Sciatic nerve (tissue), 2 donors: Measurements from ENCODE around the gene AMER3. TPM values are rescaled to one million over a fixed set of nuclear protein-coding genes. Genes with fewer than 3 reads are reported as not detected.
"Not testable (repeated sequence)": the region's sequence is repeated elsewhere in the genome, so short reads cannot be mapped to it uniquely, and the experiment has no call there.

Experiments used
- ATAC-seq: fragments of 200-7000 bp; cut with Tn5 transposase; one replicate; pipeline ENCODE4 v1.9.1; 2020; ENCODE audit warnings: mild to moderate bottlenecking, moderate library complexity
- DNase-seq: peaks from one replicate; pipeline ENCODE4 v3.0.0-alpha.2; 2020; ENCODE audit warnings: low spot score
- intact Hi-C: fragments of 100-400 bp; cut with DNase I; formaldehyde crosslinking; loops from one replicate; pipeline ENCODE4 v1.14.2; 2022
- total RNA-seq: library from RNA; stranded (reverse); fragmentation: NEBNext Ultra II Directional; extraction: Animal tissue kit (Norgen Biotek cat#: 25700); gene quantifications from one replicate; pipeline ENCODE4 v1.2.1, GENCODE V29; 2021
- donor health status: DM: no; HTN: no; CAD: no.
- donor health status: DM: no; HTN: no; CAD: no.

Gene AMER3, protein sequence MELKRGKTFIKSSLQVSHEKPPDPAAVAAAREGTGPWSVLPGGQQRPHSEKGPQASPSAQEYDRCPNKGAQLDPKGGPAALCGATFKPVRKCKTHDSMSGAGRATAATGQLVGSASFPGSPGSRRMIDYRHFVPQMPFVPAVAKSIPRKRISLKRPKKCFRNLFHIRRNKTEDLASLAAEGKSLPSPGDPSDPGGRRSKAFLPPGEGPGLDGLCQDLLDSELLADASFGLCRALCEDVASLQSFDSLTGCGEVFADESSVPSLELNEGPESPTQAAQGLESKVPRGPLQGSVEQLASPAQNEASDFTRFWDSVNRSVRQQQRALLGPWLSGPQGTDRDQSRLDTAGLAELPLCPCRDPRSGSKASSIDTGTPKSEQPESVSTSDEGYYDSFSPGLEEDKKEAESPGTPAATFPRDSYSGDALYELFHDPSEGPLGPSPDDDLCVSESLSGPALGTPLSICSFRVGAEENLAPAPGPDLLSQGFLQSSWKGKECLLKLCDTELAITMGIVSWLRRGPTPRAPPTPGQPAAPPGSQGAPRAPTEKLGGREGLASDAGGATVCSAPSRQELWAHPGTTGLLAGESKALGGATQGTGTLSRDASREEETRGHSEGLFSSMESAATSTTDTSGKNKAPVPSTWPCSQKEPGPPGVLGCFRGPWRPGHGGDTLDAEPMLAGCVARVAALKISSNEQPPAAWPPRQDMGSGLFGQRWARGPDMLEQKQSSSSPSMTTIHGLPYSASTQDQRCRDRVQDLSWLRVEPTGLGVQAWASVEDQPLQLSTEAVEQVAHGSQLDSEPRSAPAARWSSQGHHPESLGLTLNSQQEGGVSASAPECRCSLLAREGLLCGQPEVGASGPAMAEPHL
- total RNA-seq, result not detected

DNA sequence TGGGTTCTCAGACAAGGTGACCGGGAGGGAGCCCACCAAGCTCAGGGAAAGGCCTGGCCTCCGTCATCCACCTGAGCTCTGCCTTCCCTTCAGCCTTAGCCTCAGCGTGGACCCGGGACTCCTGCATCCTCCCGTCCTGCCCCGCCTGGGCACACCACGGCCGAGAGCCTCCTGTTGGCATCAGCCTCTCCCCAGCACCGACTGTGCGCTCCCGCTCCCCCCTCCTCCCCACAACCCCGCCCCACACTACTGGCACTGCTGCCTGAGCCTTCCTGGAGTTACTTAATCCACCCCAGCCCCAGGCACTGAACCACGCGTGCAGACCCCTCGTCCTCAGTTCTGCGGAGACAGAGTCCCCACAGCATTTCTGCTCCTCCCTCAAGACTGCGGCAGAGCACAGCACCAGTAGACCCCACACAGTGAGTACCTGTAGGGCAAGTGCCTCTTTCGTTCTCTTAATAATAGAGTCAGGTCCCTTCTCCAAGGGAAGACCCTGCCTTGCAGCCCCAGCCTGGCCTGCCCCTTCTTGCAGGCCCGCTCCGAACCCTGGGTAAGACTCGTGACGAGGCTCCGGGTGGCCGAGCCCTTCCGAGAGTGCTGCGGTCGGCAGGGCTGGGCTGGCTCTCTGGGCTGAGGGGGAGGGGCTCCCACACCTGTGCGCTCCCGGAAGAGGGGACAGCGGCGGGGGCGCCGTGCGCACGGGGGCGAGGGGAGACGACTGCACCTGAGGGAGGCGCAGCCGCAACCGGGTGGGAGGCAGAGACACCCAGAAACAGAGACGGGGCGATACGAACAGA, at the start of gene AMER3:
AMER3 (plus strand) TSS at position 285 of the 797 bp plus-strand sequence. CDS start 6,533 bp downstream, outside the sequence.
- ATAC-seq (no peak), DNase-seq (no peak)
- intact Hi-C loops, result no loop called here

DNA sequence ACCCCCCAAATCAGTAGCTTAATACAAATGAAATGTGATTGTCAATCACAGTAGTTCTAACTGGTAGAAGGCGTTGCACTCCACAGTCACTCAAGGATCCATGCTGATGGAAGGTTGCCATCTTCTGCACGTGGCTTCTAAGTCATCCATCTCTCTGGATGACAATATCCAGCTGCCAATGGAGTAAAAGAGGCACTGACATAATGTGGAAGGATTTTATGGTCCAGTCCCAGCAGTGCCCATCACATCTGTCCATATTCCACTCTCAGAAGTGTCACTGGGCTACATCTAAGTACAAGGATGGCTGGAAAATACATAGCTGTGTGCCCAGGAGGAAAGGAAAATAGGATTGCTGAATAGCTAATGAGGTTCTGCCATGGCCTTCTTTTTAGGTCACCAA, 40.5 kb upstream of the AMER3 start:
- intact Hi-C loops, ATAC-seq, DNase-seq: not testable (repeated sequence)

DNA sequence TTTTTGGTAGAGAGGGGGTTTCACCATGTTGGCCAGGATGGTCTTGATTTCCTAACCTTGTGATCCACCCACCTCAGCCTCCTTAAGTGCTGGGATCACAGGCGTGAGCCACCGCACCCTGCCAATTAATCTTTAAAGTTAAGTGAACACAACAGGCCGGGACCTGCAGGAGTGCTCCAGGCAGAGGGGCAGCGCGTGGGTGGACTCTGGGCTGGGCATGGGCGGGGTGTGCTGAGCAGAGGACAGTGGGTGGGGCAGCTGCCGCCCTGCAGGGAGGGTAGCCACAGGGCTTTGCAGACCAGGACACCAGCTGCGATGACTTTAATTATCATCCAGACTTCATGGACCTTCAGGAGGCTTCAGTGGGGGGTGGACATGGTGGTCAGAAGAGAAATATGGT, 35.3 kb upstream of the AMER3 start:
- intact Hi-C loops, result no loop called here
- no peak for ATAC-seq
- DNase-seq, result no peak

DNA sequence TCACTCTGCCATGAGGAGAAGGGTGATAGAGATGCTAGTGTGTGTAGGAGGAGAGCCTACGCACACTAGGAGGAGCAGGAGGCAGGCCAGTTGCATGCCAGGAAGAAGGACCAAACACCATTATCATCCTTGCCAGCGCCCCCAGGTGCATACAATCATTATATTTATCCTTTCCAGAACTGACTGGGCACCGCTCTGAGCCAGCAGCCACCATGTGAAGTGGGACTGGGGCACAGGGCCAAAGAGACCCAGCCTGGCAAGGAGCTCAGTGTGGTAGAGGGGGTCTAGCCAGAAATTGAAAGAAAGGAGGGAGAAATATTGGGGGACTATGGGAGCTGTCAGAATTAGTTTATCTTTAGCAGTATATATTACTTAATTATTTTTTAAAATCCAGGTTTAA, 34.8 kb upstream of the AMER3 start:
- DNase-seq (no peak), ATAC-seq (no peak)
- intact Hi-C loops, result no loop called here

DNA sequence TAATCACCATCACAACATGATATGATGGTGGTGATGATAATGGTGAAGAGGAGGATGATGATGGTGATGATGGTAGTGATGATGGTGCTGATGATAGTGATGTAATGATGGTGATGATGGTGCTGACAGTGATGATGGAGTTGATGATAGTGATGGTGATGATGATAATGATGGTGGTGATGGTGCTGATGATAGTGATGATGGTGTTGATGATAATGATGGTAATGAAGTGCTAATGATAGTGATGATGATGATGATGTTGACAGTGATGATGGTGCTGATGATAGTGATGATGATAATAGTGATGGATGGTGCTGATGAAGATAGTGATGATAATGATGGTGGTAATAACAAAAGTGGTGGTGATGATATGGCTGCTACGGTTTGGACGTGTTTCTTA, 30.9 kb upstream of the AMER3 start:
- intact Hi-C loops, result no loop called here

DNA sequence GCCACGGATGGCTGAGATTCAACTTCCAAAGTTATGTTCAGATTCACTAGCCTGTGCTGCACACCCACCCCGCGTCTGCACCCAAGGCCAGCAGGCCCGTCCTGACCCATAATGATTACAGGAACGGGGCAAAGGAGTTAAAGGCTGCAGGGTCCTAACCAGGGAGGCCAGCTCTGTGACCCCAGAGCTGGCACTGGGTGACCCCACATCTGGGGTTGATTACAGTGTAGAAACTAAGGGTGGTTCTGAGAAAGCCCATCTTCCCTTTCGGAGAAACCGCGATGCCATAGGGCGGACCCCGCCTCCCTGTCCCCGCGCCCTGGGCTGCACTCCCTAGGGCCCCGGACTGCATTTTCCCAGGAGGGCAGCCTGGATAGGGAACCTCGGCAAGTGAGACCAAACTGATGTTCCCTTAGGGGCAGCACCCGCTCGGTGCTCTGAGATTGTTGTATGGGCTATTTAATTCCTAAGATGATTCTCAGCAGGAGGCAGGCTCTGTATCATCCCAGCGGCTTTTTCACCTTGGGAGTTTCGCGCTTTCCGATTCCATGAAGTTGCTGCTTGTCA, 28.6 kb upstream of the AMER3 start:
- ATAC-seq, result no peak
- no peak for DNase-seq
- intact Hi-C loops, result no loop called here

More for the DNA sequence above, 30.9 kb upstream of the AMER3 start:
- DNase-seq (no peak), ATAC-seq (no peak)

DNA sequence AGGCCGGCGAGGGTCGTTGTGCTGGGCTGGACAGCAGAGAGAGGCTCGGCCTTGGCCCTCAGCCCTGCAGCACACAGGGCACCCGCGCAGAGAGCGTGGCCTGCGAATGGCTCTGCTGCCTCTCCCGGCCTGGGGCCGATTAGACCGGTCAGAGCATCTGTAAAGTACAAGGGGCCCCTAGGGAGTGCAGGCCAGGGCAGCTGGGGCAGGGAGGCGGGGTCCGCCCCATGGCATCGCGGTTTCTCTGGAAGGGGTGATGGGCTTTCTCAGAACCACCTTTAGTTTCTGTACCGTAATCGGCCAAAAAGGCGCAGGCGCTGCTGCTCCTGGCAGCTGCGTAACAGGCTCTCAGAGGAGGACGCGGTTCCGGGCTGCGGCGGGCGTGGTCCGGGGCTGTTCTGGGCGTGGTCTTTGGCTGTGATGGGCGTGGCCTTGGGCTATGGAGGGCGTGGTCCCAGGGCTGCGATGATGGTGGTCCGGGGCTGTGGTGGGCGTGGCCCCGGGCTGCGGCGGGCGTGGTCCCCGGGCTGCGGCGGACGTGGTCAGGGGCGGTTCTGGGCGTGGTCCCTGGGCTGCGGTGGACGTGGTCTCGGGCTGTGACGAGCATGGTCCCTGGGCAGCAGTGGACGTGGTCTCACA, 27.9 kb upstream of the AMER3 start:
- intact Hi-C loops, result no loop called here
- DNase-seq (peak; percentile 89), ATAC-seq (peak; percentile 97)

DNA sequence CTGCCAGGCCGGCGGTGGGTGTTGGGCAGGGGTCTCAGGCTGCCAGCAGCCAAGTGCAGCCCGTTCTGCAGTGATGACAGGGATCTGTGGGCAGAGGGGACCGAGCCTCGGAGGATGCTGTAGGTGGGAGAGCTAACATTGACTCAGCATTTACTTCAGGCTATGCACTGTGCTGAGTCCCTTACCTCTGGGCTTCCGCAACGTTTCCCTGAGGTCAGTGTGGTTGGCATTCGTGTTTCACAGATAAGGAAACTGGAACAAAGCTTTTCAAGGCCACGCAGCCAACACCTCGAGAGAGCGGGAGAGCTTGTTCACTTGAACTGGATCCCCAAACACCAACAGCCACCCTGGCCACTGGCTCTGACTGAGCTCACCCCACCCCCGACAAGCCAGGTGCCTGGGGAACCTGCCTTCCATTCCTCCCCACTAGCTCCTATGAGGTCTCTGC, 27.3 kb upstream of the AMER3 start:
- DNase-seq (no peak), ATAC-seq (peak; percentile 33)
- intact Hi-C loops, result no loop called here

DNA sequence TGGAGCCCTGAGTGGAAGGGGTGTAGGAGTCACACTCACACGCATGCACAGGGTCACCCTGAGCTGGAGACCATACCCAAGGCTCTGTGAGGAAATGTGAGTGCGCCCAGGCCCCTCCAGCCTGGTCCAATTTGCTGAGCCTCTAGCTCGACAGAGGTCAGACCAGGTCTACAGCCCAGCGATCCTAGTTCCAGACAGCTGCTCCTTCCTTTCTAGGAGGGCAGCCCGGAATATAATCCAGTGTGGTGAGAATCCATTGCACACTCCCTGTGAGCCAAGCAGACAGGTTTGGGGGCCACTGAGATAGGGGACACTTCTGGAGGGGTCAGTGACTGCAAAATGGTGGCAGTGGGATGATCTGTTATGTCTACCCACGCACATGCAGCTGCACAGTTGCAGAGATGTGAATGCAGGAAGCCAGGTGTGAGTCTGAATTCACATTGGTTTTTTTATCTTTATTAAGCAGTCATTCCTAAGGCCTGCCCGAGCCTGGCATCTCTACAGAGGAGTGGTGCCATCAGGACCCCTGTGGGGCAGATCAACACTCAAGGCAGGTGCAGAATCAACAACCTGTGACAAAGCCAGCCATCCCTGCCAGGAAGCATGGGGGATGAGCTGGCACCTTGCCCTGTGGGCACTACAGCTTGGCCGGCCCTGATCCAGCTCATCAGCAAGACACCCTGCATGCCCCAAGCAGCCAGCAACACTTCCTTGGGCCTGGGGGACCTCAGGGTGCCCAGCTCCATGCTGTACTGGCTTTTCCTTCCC, 26.6 kb upstream of the AMER3 start, which contains the start of gene GPR148:
GPR148 (plus strand) TSS at position 522 of the 768 bp plus-strand sequence; CDS start at position 604, 82 bp downstream.
- intact Hi-C loops, result no loop called here
- ATAC-seq, result no peak
- no peak for DNase-seq

DNA sequence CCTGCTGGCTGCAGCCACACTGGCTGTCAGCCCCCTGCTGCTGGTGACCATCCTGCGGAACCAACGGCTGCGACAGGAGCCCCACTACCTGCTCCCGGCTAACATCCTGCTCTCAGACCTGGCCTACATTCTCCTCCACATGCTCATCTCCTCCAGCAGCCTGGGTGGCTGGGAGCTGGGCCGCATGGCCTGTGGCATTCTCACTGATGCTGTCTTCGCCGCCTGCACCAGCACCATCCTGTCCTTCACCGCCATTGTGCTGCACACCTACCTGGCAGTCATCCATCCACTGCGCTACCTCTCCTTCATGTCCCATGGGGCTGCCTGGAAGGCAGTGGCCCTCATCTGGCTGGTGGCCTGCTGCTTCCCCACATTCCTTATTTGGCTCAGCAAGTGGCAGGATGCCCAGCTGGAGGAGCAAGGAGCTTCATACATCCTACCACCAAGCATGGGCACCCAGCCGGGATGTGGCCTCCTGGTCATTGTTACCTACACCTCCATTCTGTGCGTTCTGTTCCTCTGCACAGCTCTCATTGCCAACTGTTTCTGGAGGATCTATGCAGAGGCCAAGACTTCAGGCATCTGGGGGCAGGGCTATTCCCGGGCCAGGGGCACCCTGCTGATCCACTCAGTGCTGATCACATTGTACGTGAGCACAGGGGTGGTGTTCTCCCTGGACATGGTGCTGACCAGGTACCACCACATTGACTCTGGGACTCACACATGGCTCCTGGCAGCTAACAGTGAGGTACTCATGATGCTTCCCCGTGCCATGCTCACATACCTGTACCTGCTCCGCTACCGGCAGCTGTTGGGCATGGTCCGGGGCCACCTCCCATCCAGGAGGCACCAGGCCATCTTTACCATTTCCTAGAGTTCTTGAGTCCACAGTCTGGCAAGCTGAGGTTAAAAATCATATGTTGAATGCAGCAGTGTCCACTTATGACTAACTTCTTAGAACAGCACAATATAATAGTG, 25.7 kb upstream of the AMER3 start:
- intact Hi-C loops, result no loop called here
- ATAC-seq, result no peak
- DNase-seq, result no peak

DNA sequence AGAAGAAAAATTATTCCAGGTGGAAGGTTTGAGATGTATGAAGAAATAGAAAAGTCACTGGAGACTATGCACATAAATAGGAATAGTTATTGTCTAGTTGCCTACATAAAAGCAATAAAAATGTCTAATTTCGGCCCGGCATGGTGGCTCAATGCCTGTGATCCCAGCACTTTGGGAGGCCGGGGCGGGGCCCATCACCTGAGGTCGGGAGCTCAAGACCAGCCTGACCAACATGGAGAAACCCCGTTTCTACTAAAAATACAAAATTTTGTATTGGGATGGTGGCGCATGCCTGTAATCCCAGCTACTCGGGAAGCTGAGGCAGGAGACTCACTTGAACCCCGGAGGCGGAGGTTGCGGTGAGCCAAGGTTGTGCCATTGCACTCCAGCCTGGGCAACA, 23.1 kb upstream of the AMER3 start:
- DNase-seq, ATAC-seq, intact Hi-C loops: not testable (repeated sequence)

DNA sequence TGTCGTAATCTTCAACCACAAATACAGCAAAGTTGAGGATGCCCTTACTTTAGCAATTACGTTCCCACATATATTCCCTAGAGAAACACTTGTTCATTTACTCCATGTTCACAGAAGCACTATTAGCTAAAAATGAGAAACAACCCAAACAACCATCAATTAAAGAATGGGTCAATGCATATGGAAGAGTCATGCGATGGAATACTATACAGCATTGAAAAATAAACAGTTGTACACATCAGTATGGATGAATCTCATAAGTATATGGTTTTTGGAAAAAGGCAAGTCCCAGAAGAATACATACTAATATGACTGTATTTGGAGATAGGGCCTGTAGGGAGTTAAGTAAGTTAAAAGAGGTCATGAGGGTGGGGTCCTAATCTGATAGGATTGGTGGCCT, 20.1 kb upstream of the AMER3 start:
- no peak for ATAC-seq
- intact Hi-C loops, result no loop called here
- no peak for DNase-seq

DNA sequence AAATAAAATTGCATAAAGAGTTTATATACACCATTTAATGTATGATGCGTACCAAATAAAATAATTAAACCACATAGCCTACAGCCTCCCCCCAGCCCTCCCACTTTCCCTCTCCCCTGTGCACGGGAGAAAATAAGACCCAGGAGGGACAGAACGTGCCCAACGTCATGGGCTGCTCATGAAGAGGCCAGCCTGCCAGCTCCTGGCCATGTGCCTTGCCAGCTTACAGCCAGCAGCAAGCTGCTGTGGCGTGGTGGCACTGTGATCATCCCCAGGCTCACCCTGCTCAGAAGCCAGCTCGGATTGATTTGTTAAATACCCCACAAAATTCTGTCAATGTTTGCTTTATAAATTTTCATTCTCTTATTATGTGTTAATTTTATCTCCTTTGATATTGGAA, 18.9 kb upstream of the AMER3 start:
- no peak for DNase-seq
- intact Hi-C loops, result no loop called here
- ATAC-seq, result no peak

DNA sequence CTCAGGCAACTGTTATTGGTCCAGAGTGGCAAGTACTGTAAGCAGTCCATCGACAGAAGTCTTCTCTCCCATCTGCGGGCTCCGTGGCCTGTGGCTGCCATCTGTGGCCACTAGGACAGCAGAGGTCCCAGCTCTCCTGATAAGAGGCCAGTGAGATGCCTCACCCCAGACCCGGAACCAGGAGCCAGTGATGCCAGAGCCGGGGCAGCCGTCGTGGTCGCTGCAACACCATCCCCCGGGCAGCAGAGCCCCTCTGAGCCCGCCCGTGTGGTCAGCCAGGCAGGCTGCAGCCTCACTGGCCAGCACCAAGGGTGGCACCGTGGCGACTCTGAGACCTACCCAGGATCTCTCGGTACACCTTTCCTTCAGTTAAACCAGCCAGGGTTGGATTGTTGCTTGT, 17.7 kb upstream of the AMER3 start:
- ATAC-seq (no peak), DNase-seq (no peak)
- intact Hi-C loops, result no loop called here

DNA sequence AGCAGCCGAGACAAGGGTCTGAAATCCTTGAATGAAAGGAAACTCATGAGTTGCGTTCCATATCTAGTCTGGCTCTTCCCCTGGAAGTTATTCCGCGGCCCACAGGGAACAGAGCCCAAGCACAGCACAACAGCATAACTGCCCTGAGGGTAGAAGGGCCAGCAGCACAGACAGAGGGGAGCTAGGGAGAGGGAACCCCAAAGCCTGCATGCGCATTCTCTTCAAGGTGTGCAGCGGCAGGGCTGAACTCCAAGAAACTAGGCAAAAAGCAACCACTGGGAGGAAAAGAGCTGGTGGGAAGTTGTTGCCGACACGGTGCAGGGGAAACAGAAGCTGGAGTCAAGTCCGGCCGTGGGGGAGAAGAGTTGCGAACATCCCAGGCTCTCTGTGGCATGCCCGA, 14.7 kb upstream of the AMER3 start:
- intact Hi-C loops, result no loop called here
- DNase-seq (no peak), ATAC-seq (no peak)

DNA sequence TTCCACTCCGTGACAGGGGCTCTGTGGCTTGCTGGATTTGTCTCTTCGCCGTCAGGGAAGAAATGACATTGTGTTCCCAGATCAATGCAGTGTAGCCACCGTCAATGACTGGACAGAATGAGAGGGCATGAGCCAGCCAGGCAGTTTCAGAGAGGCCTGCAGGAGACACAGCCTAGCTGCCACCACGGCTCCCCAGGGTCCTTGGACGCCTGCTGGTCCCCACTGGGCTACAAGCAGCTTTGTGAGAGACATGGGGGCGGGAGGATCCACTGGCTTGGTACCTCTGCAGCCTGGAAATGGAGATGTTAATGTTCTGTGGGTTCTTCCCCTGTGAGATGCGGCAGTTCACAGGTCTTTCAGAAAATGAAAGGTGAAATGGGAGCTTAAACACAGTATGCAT, 12.1 kb upstream of the AMER3 start:
- no peak for DNase-seq
- intact Hi-C loops, result no loop called here
- no peak for ATAC-seq
